Stimulated activated CD8-positive, alpha-beta memory T cell treated with anti-CD3 and anti-CD28 coated beads, Interleukin-15, amount 100 ng/mL, for 24 hours (primary cell): Measurements from ENCODE around the gene ATG2A.
A peak's percentile ranks its signal among the peaks of the same experiment; 100 is the strongest.

Source experiments
- DNase-seq: peaks from one replicate; pipeline ENCODE4 v3.0.0-alpha.2; 2020; ENCODE audit warnings: low read depth

Gene ATG2A

GRCh38 chr11:64916775-64917662, at the start of gene ATG2A:
Gene ATG2A (minus strand): TSS chr11:64917209. CDS start chr11:64917135, 74 bp downstream.
- peak; percentile 98 for DNase-seq

- DNase-seq: no peak
These were observed 46.1 kb upstream of the ATG2A start for GRCh38 chr11:64963072-64963631.

GRCh38 chr11:64960719-64961118, 43.7 kb upstream of the ATG2A start:
- DNase-seq: no peak

- DNase-seq: no peak
These were observed 42.5 kb upstream of the ATG2A start for GRCh38 chr11:64959498-64959897.

GRCh38 chr11:64954201-64954600, 37.2 kb upstream of the ATG2A start:
- no peak for DNase-seq

GRCh38 chr11:64951529-64951928, 34.5 kb upstream of the ATG2A start:
- DNase-seq: no peak

GRCh38 chr11:64947208-64947814, 30.3 kb upstream of the ATG2A start:
- DNase-seq: no peak

- DNase-seq: no peak
These were observed 19.5 kb upstream of the ATG2A start for GRCh38 chr11:64936539-64936938.

- DNase-seq: no peak
These were observed 18.5 kb upstream of the ATG2A start, which contains the start of gene GPHA2 for GRCh38 chr11:64935359-64936081. Gene GPHA2 (minus strand): TSS chr11:64935893. CDS start chr11:64935460, 433 bp downstream.

- DNase-seq: no peak
These were observed 17.8 kb upstream of the ATG2A start for GRCh38 chr11:64934682-64935358.

- DNase-seq: no peak
These were observed 17.1 kb upstream of the ATG2A start for GRCh38 chr11:64933935-64934681.

- no peak for DNase-seq
These were observed 16.4 kb upstream of the ATG2A start for GRCh38 chr11:64933213-64933934.

GRCh38 chr11:64932324-64932723, 15.3 kb upstream of the ATG2A start:
- DNase-seq: no peak

- DNase-seq: no peak
These were observed 14.3 kb upstream of the ATG2A start for GRCh38 chr11:64931290-64931689.

- DNase-seq: no peak
These were observed 13.3 kb upstream of the ATG2A start for GRCh38 chr11:64930340-64930739.

- no peak for DNase-seq
These were observed 12.6 kb upstream of the ATG2A start for GRCh38 chr11:64929625-64930024.

GRCh38 chr11:64928957-64929356, 11.9 kb upstream of the ATG2A start:
- DNase-seq: no peak

- DNase-seq: no peak
These were observed 9.7 kb upstream of the ATG2A start for GRCh38 chr11:64926689-64927088.

- no peak for DNase-seq
These were observed 8.8 kb upstream of the ATG2A start for GRCh38 chr11:64925536-64926436.
